ENCODE results near the gene RAB27A.

DNA sequence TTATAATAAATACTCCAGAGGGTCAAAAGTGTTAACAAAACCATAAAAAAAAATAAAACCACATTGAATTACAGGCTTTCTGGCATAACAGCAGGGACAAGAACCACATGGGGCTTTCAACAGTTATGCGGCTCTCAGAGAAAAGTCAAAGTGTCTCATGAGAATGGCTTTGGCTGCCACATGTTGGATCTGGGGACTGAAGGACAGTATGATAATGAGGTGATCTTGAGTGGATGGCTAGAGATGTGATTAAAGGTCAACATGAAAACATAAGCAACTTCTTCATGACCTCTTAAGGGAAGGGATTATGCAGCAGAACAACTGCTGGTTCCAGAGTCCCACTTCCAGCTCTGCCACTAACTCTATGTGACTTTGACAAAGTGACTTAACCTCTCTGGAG, 5.2 kb downstream of the RAB27A start:
- TF ChIP-seq, protein P1, sequence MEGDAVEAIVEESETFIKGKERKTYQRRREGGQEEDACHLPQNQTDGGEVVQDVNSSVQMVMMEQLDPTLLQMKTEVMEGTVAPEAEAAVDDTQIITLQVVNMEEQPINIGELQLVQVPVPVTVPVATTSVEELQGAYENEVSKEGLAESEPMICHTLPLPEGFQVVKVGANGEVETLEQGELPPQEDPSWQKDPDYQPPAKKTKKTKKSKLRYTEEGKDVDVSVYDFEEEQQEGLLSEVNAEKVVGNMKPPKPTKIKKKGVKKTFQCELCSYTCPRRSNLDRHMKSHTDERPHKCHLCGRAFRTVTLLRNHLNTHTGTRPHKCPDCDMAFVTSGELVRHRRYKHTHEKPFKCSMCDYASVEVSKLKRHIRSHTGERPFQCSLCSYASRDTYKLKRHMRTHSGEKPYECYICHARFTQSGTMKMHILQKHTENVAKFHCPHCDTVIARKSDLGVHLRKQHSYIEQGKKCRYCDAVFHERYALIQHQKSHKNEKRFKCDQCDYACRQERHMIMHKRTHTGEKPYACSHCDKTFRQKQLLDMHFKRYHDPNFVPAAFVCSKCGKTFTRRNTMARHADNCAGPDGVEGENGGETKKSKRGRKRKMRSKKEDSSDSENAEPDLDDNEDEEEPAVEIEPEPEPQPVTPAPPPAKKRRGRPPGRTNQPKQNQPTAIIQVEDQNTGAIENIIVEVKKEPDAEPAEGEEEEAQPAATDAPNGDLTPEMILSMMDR (IDR thresholded peaks at IDR 0.05 in 2 of 3, conservative IDR thresholded peaks at IDR 0.05 in 1 of 3; ENCODE audit: control insufficient read depth in 2 of 3, extremely low read depth in 1 of 3, insufficient read depth in 1 of 3, low read depth in 3 of 3, low read length in 3 of 3), result no peak
- TF ChIP-seq HDGF (IDR thresholded peaks at IDR 0.05) (no peak), MYB (IDR thresholded peaks at IDR 0.05; ENCODE audit: borderline replicate concordance, low read depth, low read length) (no peak), CBFB (IDR thresholded peaks at IDR 0.05; ENCODE audit: low read depth) (no peak)
